ENCODE measurements around the gene PHF20.
A peak's percentile ranks its signal among the peaks of the same experiment; 100 is the strongest.

The PHF20 gene

GRCh38 chr20:35739294-35740163, 32.3 kb upstream of the PHF20 start:
- peaks cover 0 to 7% of the 10 kb centered on the region in 2 donors for H3K9me3 ChIP-seq (replicated peaks in 1 of 2; ENCODE audit: control insufficient read depth in 2 of 2, insufficient read depth in 1 of 2, low read depth in 1 of 2, low read length in 2 of 2)
- no peak for DNase-seq (ENCODE audit: low spot score)
- WGBS, 2 donors (ENCODE audit: extremely low coverage in 2 of 2, insufficient read length in 2 of 2, insufficient replicate concordance in 1 of 2): no CpG with 5 or more reads among the region's 7 CpGs
- no peak overlapping the region for H3K23ac ChIP-seq (ENCODE audit: low read depth, low read length, poor library complexity)
- no peak overlapping the region for H3K4me2 ChIP-seq (ENCODE audit: insufficient read depth, low read length, poor library complexity, severe bottlenecking)
- H3K18ac ChIP-seq (ENCODE audit: low read length): no peak overlapping the region
- no peak overlapping the region for H3K27ac ChIP-seq (replicated peaks; ENCODE audit: low read length)
- H3K36me3 ChIP-seq (replicated peaks in 1 of 2; ENCODE audit: control insufficient read depth in 2 of 2, insufficient read depth in 2 of 2, low read length in 2 of 2): peaks cover 23 to 64% of the 10 kb centered on the region in 2 donors
- peak overlapping the region in 1 of 2 donors; percentile 64 for H3K4me3 ChIP-seq (ENCODE audit: low read length in 2 of 2)
- H2BK15ac ChIP-seq (ENCODE audit: low read length): no peak overlapping the region
- no peaks in the 10 kb centered on the region for H3K27me3 ChIP-seq (ENCODE audit: control insufficient read depth in 3 of 3, insufficient read depth in 3 of 3, low read depth in 1 of 3, low read length in 3 of 3)
- H4K8ac ChIP-seq (ENCODE audit: low read depth, low read length): no peak overlapping the region
- no peak overlapping the region for H2BK12ac ChIP-seq (ENCODE audit: low read length)
- H2BK5ac ChIP-seq (ENCODE audit: low read length): no peak overlapping the region
- no peak overlapping the region for H2AK5ac ChIP-seq (ENCODE audit: low read depth, low read length)
- no peak overlapping the region for H2BK120ac ChIP-seq (ENCODE audit: low read depth, low read length)
- no peak overlapping the region for H2AFZ ChIP-seq (ENCODE audit: low read length)
- H3K79me1 ChIP-seq (ENCODE audit: low read depth, low read length): peaks cover 4% of the 10 kb centered on the region
- H3K4ac ChIP-seq (ENCODE audit: low read length): no peak overlapping the region
- H3K14ac ChIP-seq (ENCODE audit: low read length): no peak overlapping the region
- H3K4me1 ChIP-seq (ENCODE audit: control insufficient read depth in 2 of 2, insufficient read depth in 1 of 2, low read depth in 1 of 2, low read length in 2 of 2): peaks cover 7 to 15% of the 10 kb centered on the region in 2 donors
- H3K9ac ChIP-seq (ENCODE audit: low read depth, low read length, poor library complexity): no peak overlapping the region
- no peak overlapping the region for H4K91ac ChIP-seq (ENCODE audit: low read depth, low read length, poor library complexity)

GRCh38 chr20:35741892-35742740, 29.7 kb upstream of the PHF20 start, which contains the start of gene RBM39:
Gene RBM39 (minus strand): TSS chr20:35742260. CDS start chr20:35740874, 1,386 bp downstream.
- H3K36me3 ChIP-seq (replicated peaks in 1 of 2; ENCODE audit: control insufficient read depth in 2 of 2, insufficient read depth in 2 of 2, low read length in 2 of 2): peaks cover 16 to 38% of the 10 kb centered on the region in 2 donors
- peak within 1 kb of the TSS; percentile 89 for H3K27ac ChIP-seq (replicated peaks; ENCODE audit: low read length)
- H4K91ac ChIP-seq (ENCODE audit: low read depth, low read length, poor library complexity): peak within 1 kb of the TSS; percentile 100
- H2BK15ac ChIP-seq (ENCODE audit: low read length): peak within 1 kb of the TSS; percentile 99
- peak within 1 kb of the TSS; percentile 95 for H3K9ac ChIP-seq (ENCODE audit: low read depth, low read length, poor library complexity)
- H3K9me3 ChIP-seq (replicated peaks in 1 of 2; ENCODE audit: control insufficient read depth in 2 of 2, insufficient read depth in 1 of 2, low read depth in 1 of 2, low read length in 2 of 2): peaks cover 0 to 7% of the 10 kb centered on the region in 2 donors
- H2AFZ ChIP-seq (ENCODE audit: low read length): peak within 1 kb of the TSS; percentile 69
- H3K18ac ChIP-seq (ENCODE audit: low read length): peak within 1 kb of the TSS; percentile 100
- peak within 1 kb of the TSS; percentile 89 for H3K14ac ChIP-seq (ENCODE audit: low read length)
- peak within 1 kb of the TSS; percentile 64 to 91 for H3K4me3 ChIP-seq (ENCODE audit: low read length in 2 of 2)
- no peaks in the 10 kb centered on the region for H3K27me3 ChIP-seq (ENCODE audit: control insufficient read depth in 3 of 3, insufficient read depth in 3 of 3, low read depth in 1 of 3, low read length in 3 of 3)
- peak within 1 kb of the TSS; percentile 49 for H3K4me2 ChIP-seq (ENCODE audit: insufficient read depth, low read length, poor library complexity, severe bottlenecking)
- H3K79me1 ChIP-seq (ENCODE audit: low read depth, low read length): peaks cover 4% of the 10 kb centered on the region
- no CpG with 5 or more reads among the region's 66 CpGs for WGBS, 2 donors (ENCODE audit: extremely low coverage in 2 of 2, insufficient read length in 2 of 2, insufficient replicate concordance in 1 of 2)
- no peak within 1 kb of the TSS for H2BK12ac ChIP-seq (ENCODE audit: low read length)
- H3K4me1 ChIP-seq (ENCODE audit: control insufficient read depth in 2 of 2, insufficient read depth in 1 of 2, low read depth in 1 of 2, low read length in 2 of 2): peaks cover 7 to 15% of the 10 kb centered on the region in 2 donors
- peak within 1 kb of the TSS; percentile 100 for H3K23ac ChIP-seq (ENCODE audit: low read depth, low read length, poor library complexity)
- peak; percentile 100 for DNase-seq (ENCODE audit: low spot score)
- H3K4ac ChIP-seq (ENCODE audit: low read length): peak within 1 kb of the TSS; percentile 98
- peak within 1 kb of the TSS; percentile 17 for H4K8ac ChIP-seq (ENCODE audit: low read depth, low read length)
- peak within 1 kb of the TSS; percentile 100 for H2AK5ac ChIP-seq (ENCODE audit: low read depth, low read length)
- peak within 1 kb of the TSS; percentile 87 for H2BK120ac ChIP-seq (ENCODE audit: low read depth, low read length)
- peak within 1 kb of the TSS; percentile 100 for H2BK5ac ChIP-seq (ENCODE audit: low read length)

- peaks cover 3% of the 10 kb centered on the region for H3K79me1 ChIP-seq (ENCODE audit: low read depth, low read length)
- no peak overlapping the region for H2BK120ac ChIP-seq (ENCODE audit: low read depth, low read length)
- H2BK5ac ChIP-seq (ENCODE audit: low read length): no peak overlapping the region
- H3K4ac ChIP-seq (ENCODE audit: low read length): no peak overlapping the region
- no peak overlapping the region for H4K91ac ChIP-seq (ENCODE audit: low read depth, low read length, poor library complexity)
- peak overlapping the region; percentile 43 for H3K27ac ChIP-seq (replicated peaks; ENCODE audit: low read length)
- H3K9ac ChIP-seq (ENCODE audit: low read depth, low read length, poor library complexity): no peak overlapping the region
- peaks cover 12 to 30% of the 10 kb centered on the region in 2 donors for H3K36me3 ChIP-seq (replicated peaks in 1 of 2; ENCODE audit: control insufficient read depth in 2 of 2, insufficient read depth in 2 of 2, low read length in 2 of 2)
- no peak overlapping the region for H3K23ac ChIP-seq (ENCODE audit: low read depth, low read length, poor library complexity)
- no peak for DNase-seq (ENCODE audit: low spot score)
- no peak overlapping the region for H2AK5ac ChIP-seq (ENCODE audit: low read depth, low read length)
- H3K4me3 ChIP-seq (ENCODE audit: low read length in 2 of 2): peak overlapping the region; percentile 64 to 82
- H2AFZ ChIP-seq (ENCODE audit: low read length): peak overlapping the region; percentile 65
- no peak overlapping the region for H3K14ac ChIP-seq (ENCODE audit: low read length)
- no CpG with 5 or more reads among the region's 8 CpGs for WGBS, 2 donors (ENCODE audit: extremely low coverage in 2 of 2, insufficient read length in 2 of 2, insufficient replicate concordance in 1 of 2)
- peaks cover 7 to 15% of the 10 kb centered on the region in 2 donors for H3K4me1 ChIP-seq (ENCODE audit: control insufficient read depth in 2 of 2, insufficient read depth in 1 of 2, low read depth in 1 of 2, low read length in 2 of 2)
- no peak overlapping the region for H3K18ac ChIP-seq (ENCODE audit: low read length)
- no peak overlapping the region for H2BK15ac ChIP-seq (ENCODE audit: low read length)
- no peak overlapping the region for H2BK12ac ChIP-seq (ENCODE audit: low read length)
- no peak overlapping the region for H4K8ac ChIP-seq (ENCODE audit: low read depth, low read length)
- no peaks in the 10 kb centered on the region for H3K27me3 ChIP-seq (ENCODE audit: control insufficient read depth in 3 of 3, insufficient read depth in 3 of 3, low read depth in 1 of 3, low read length in 3 of 3)
- H3K4me2 ChIP-seq (ENCODE audit: insufficient read depth, low read length, poor library complexity, severe bottlenecking): peak overlapping the region; percentile 49
- H3K9me3 ChIP-seq (replicated peaks in 1 of 2; ENCODE audit: control insufficient read depth in 2 of 2, insufficient read depth in 1 of 2, low read depth in 1 of 2, low read length in 2 of 2): peaks cover 0 to 7% of the 10 kb centered on the region in 2 donors
These were observed 28.9 kb upstream of the PHF20 start for GRCh38 chr20:35742741-35743523.

All from neuronal stem cell (in vitro differentiated cells).